GM23248 (cell line): ENCODE measurements around the gene ADGRL3.

Source experiments
- EZH2 ChIP-seq: fragments of 200-600 bp; sonication (generic); IDR thresholded peaks from 2 replicates; pipeline ENCODE4 v1.6.1; 2018; ENCODE audit warnings: antibody characterized with exemption, mild to moderate bottlenecking; ENCODE audit not compliant: insufficient read depth, poor library complexity, severe bottlenecking
- EZH2phosphoT487 ChIP-seq: fragments of 200-600 bp; sonication (generic); IDR thresholded peaks from 2 replicates; pipeline ENCODE4 v1.6.1; 2018; ENCODE audit warnings: antibody characterized with exemption, moderate library complexity, mild to moderate bottlenecking, low read depth; ENCODE audit not compliant: insufficient read depth

- TF ChIP-seq EZH2phosphoT487 (no peak), EZH2 (no peak)
These were observed 305.9 kb downstream of the ADGRL3 start for GRCh38 chr4:61505773-61506685.
